ENCODE measurements around the gene GADD45G. TPM values are rescaled to one million over a fixed set of nuclear protein-coding genes. Genes with fewer than 3 reads are reported as not detected.

GADD45G gene
- total RNA-seq, 2 donors from 2014 or later = 30.3 to 54.2 TPM

DNA sequence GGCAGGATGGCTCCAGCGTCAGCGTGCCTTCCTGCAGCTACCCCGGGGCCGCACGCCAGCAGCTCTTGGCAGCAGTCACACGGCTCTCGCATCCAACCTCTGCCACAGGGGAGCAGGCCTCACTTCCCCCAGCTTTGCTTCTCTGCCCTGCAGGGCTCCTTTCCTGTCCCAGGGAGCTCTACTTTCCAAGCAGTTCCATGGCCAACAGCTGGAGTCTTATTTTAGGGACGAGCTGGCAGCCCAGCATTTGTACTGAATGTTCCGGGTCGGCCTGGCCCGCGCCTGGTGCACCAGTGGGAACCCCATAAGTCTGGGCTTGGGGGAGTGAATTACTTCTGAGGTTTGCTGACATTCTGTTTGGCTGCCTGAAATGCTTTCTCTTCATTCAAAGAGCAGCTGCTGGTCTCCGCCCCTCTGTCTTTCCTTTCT lies 34.6 kb downstream of the GADD45G start:
- Histone ChIP-seq H3K9me3 (no peaks in the 10 kb centered on the region), H3K4me3 (no peak overlapping the region), H3K36me3 (replicated peaks in 1 of 2; ENCODE audit: insufficient read depth in 1 of 2, low read depth in 2 of 2) (no peaks in the 10 kb centered on the region), H3K4me1 (peaks cover 15% of the 10 kb centered on the region), H3K27ac (no peak overlapping the region), H3K27me3 (no peaks in the 10 kb centered on the region)
- intact Hi-C loops (cut with DNase I) = no loop called here
- DNase-seq (peak in 2 of 4 donors; percentile 29 to 43), ATAC-seq (no peak)
- no peak for TF ChIP-seq POLR2A (IDR thresholded peaks at IDR 0.05)
- TF ChIP-seq, protein P1, sequence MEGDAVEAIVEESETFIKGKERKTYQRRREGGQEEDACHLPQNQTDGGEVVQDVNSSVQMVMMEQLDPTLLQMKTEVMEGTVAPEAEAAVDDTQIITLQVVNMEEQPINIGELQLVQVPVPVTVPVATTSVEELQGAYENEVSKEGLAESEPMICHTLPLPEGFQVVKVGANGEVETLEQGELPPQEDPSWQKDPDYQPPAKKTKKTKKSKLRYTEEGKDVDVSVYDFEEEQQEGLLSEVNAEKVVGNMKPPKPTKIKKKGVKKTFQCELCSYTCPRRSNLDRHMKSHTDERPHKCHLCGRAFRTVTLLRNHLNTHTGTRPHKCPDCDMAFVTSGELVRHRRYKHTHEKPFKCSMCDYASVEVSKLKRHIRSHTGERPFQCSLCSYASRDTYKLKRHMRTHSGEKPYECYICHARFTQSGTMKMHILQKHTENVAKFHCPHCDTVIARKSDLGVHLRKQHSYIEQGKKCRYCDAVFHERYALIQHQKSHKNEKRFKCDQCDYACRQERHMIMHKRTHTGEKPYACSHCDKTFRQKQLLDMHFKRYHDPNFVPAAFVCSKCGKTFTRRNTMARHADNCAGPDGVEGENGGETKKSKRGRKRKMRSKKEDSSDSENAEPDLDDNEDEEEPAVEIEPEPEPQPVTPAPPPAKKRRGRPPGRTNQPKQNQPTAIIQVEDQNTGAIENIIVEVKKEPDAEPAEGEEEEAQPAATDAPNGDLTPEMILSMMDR (IDR thresholded peaks at IDR 0.05) = no peak
- 74 to 75% methylated on average over 12 to 13 of the region's 13 CpGs for WGBS, 2 donors

DNA sequence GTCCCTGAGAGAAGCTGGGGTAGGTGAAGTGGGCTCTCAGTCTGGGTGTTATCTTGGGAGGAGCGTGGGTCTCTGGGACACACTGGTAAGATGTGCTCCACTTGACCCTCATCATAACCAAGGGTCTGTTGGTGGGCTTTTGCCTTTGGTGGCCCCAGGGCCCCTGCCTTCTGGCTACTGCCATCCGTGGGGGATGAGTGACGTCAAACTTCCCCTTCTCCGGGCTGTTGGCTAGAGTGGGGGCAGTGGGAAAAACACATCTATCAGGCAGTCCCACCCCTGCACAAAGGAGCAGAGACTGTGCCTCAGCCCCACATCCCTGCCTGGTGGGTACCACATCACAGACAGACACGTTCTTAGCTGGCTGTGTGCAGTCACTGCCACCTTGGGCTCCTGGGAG lies 35.1 kb downstream of the GADD45G start:
- 78% methylated on average over 5 of the region's 5 CpGs; no CpG with 5 or more reads in 1 of the 2 donors for WGBS, 2 donors
- DNase-seq = no peak

DNA sequence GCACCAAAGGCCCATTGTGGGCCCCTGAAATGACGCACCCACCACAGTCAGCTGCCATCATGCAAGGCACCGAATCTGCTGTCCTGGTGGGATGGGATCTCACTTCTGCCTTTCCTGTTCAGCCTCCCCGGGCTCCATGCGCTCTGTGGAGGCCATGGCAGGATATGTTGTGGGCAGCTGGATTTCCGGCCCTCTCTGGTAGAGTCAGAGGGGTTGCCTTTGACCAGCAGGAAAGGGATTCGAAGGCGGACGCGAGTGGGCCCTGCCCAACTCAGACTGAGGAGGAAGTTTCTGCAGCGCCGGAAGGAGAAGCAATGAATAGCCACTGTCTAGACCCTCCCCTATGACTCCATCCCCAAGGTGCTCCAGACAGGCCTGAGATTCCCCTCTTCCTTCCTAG lies 35.5 kb downstream of the GADD45G start:
- Histone ChIP-seq H3K36me3 (replicated peaks in 1 of 2; ENCODE audit: insufficient read depth in 1 of 2, low read depth in 2 of 2) (no peaks in the 10 kb centered on the region), H3K9me3 (no peaks in the 10 kb centered on the region), H3K4me3 (no peak overlapping the region), H3K4me1 (peaks cover 7% of the 10 kb centered on the region), H3K27ac (no peak overlapping the region), H3K27me3 (no peaks in the 10 kb centered on the region)
- intact Hi-C loops (cut with DNase I) = no loop called here
- WGBS, 2 donors = 75 to 90% methylated on average over 2 to 11 of the region's 11 CpGs
- DNase-seq (peak in 1 of 4 donors; percentile 43), ATAC-seq (no peak)
- no peak for TF ChIP-seq POLR2A (IDR thresholded peaks at IDR 0.05)
- TF ChIP-seq, protein P1 (IDR thresholded peaks at IDR 0.05) = no peak

More for the DNA sequence above, 35.1 kb downstream of the GADD45G start:
- H3K4me3 ChIP-seq = no peak overlapping the region
- H3K27ac ChIP-seq = no peak overlapping the region
- no peaks in the 10 kb centered on the region for H3K9me3 ChIP-seq
- H3K27me3 ChIP-seq = no peaks in the 10 kb centered on the region
- H3K4me1 ChIP-seq = peaks cover 11% of the 10 kb centered on the region
- no peak for ATAC-seq
- intact Hi-C loops (cut with DNase I) = no loop called here
- TF ChIP-seq POLR2A (IDR thresholded peaks at IDR 0.05) = no peak
- TF ChIP-seq, protein P1 (IDR thresholded peaks at IDR 0.05) = no peak
- no peaks in the 10 kb centered on the region for H3K36me3 ChIP-seq (replicated peaks in 1 of 2; ENCODE audit: insufficient read depth in 1 of 2, low read depth in 2 of 2)

DNA sequence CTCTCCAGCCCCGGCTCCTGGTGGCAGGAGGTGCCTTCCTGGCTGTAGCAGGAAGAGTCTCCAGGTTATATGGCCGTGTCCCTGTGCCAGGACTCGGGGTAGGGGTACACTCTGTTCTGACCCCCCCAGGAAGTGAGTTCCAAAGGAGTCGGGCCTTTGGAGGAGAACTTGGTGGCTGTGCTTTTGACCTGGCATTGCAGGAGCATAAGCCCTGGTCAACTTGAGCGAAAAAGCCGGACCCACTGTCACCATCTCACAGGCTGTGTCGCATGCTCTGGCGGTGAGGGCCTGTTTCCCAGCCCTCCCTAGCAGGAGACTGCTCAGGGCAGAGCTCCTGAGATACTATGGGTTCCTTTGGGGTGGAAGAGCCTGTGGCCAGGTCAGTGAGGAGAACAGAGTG lies 36.0 kb downstream of the GADD45G start:
- intact Hi-C loops (cut with DNase I) = no loop called here
- ATAC-seq (no peak), DNase-seq (no peak)
- TF ChIP-seq POLR2A (IDR thresholded peaks at IDR 0.05) = no peak
- TF ChIP-seq, protein P1 (IDR thresholded peaks at IDR 0.05) = no peak
- 80 to 85% methylated on average over 1 to 8 of the region's 8 CpGs for WGBS, 2 donors
- Histone ChIP-seq H3K27me3 (no peaks in the 10 kb centered on the region), H3K4me3 (no peak overlapping the region), H3K27ac (no peak overlapping the region), H3K4me1 (peaks cover 3% of the 10 kb centered on the region), H3K9me3 (no peaks in the 10 kb centered on the region), H3K36me3 (replicated peaks in 1 of 2; ENCODE audit: insufficient read depth in 1 of 2, low read depth in 2 of 2) (no peaks in the 10 kb centered on the region)

DNA sequence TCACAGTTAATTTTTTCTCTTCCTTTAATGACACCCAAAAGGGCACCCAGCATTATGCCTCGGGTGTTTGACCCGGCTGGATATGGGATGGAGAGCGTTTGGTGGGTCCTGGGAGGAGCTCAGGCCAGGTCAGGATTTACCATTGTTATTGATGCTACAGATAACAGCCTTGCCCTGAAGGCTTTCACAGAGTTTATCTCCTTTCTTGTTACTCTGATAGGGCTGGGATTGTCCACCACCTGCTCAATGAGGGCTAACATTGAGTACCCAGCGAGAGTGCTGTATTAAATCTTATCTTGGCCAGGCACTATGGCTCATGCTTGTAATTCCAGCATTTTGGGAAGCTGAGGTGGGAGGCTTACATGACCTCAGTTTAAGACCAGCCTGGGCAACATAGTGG lies 37.2 kb downstream of the GADD45G start:
- Histone ChIP-seq H3K4me3 (no peak overlapping the region), H3K9me3 (no peaks in the 10 kb centered on the region), H3K36me3 (replicated peaks in 1 of 2; ENCODE audit: insufficient read depth in 1 of 2, low read depth in 2 of 2) (no peaks in the 10 kb centered on the region), H3K4me1 (no peaks in the 10 kb centered on the region), H3K27ac (no peak overlapping the region), H3K27me3 (no peaks in the 10 kb centered on the region)
- ATAC-seq = no peak
- intact Hi-C loops (cut with DNase I) = no loop called here
- WGBS, 2 donors = 93 to 100% methylated on average over 3 to 4 of the region's 4 CpGs
- TF ChIP-seq, protein P1 (IDR thresholded peaks at IDR 0.05) = no peak
- TF ChIP-seq POLR2A (IDR thresholded peaks at IDR 0.05) = no peak
- no peak for DNase-seq

All from body of pancreas (tissue), 4 donors.